Regular cardiac myocyte (primary cell): Measurements from ENCODE around the gene RNPEPL1. TPM values are rescaled to one million over a fixed set of nuclear protein-coding genes. Genes with fewer than 3 reads are reported as not detected.

Experiments
- total RNA-seq: library from RNA; depleted of rRNA; stranded (reverse); fragments of >200 nt; gene quantifications from 2 replicates; pipeline ENCODE4 v1.2.3, GENCODE V29; 2014

Gene RNPEPL1
- 5.4 and 7.7 TPM in 2 replicates for total RNA-seq

GRCh38 chr2:240567872-240568677 lies at the start of gene RNPEPL1:
RNPEPL1 (plus strand) TSS chr2:240568484; CDS start chr2:240568587, 103 bp downstream.

GRCh38 chr2:240557808-240558207 lies 10.5 kb upstream of the RNPEPL1 start, which contains the start of gene ANKMY1:
ANKMY1 (minus strand) TSS chr2:240557988; CDS start chr2:240557335, 653 bp downstream.

GRCh38 chr2:240560084-240560479 lies 8.2 kb upstream of the RNPEPL1 start, which contains the start of gene DUSP28:
DUSP28 (plus strand) TSS chr2:240560357; CDS start chr2:240560685, 328 bp downstream.

GRCh38 chr2:240586198-240586918 lies 18.1 kb downstream of the RNPEPL1 start, which contains the start of gene CAPN10:
CAPN10 (plus strand) TSS chr2:240586734; CDS start chr2:240586912, 178 bp downstream.

GRCh38 chr2:240624950-240625621 lies 56.8 kb downstream of the RNPEPL1 start, which contains the start of gene GPR35:
GPR35 (plus strand) TSS chr2:240625480; CDS start chr2:240629953, 4,473 bp downstream.

Other genes with a start within 250 kb of the RNPEPL1 start
- 42.9 and 55.0 TPM in 2 replicates for gene GPC1, start 132.8 kb upstream of the RNPEPL1 start, total RNA-seq
- gene ANKMY1, start 10.5 kb upstream of the RNPEPL1 start, total RNA-seq = 5.8 and 9.3 TPM in 2 replicates
- gene DUSP28, start 8.1 kb upstream of the RNPEPL1 start, total RNA-seq = 2.3 and 3.7 TPM in 2 replicates
- 20.1 and 20.9 TPM in 2 replicates for gene CAPN10, start 18.2 kb downstream of the RNPEPL1 start, total RNA-seq
- 0.19 and 0.85 TPM in 2 replicates for gene GPR35, start 57.0 kb downstream of the RNPEPL1 start, total RNA-seq
- not detected in 2 replicates for gene AQP12B, start 114.4 kb downstream of the RNPEPL1 start, total RNA-seq
- not detected in 2 replicates for gene AQP12A, start 123.4 kb downstream of the RNPEPL1 start, total RNA-seq